ENCODE results near the gene TNS3.

The TNS3 gene

DNA sequence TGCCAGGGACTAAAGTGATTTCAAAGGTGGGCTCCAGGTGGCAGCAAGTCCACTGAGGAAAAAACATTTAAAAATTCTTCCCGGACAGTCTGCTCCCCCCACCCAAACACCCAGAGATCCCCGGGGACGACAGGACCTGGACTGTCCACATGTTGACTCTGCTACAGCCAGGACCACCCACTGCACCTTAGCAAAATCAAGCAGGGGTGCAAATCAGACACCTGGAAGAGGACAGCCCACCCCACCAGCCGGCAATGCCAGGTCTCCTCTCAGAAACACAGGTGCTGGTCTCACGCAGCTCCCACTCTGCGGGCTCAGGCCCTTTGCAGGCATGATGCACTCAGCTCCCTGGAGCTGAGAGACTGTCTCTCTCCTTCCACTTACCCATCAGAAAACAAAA lies 251.9 kb downstream of the TNS3 start:
- no peak for TF ChIP-seq CTCF (IDR thresholded peaks at IDR 0.05; ENCODE audit: control insufficient read depth, insufficient read depth, low read depth, low read length, missing control alignments)
- no peak overlapping the region for H3K4me3 ChIP-seq (ENCODE audit: control insufficient read depth, low read depth, low read length)

DNA sequence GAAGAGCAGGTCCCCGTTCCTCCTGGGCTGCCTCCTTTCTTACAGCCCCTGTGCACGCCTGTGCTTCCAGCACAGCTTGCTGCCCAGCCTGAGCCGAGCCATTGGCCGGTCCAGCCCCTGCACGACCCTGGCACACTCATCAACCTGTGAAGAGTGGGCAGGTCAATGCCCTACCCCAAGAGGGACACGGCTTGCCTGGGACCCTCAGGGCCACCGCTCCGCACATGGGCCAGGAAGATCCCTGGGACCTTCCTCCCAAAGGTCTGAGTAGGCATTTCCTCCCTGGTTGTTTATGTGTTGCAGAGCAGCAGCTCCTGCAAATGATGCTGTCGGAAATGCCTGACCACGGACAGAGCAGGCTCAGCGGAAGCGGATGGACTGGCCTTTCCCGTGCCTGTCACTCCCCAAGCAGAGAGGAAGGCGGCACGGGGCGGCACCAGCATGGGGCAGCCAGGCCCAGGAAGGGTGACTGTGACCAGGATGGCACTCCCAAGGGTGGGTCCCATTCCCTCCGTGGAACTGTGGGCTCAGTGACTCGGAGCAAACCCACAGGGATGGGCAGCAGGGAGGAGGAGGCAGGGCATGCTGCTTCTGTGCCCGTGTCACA lies 252.5 kb downstream of the TNS3 start:
- no peak overlapping the region for H3K4me3 ChIP-seq (ENCODE audit: control insufficient read depth, low read depth, low read length)
- DNase-seq (ENCODE audit: low read depth), result no peak
- no peak for TF ChIP-seq CTCF (IDR thresholded peaks at IDR 0.05; ENCODE audit: control insufficient read depth, insufficient read depth, low read depth, low read length, missing control alignments)

More for the DNA sequence above, 251.9 kb downstream of the TNS3 start:
- no peak for DNase-seq (ENCODE audit: low read depth)

- H3K4me3 ChIP-seq (ENCODE audit: control insufficient read depth, low read depth, low read length), result no peak overlapping the region; the same call in 1 of the 2 replicates
- no peak for DNase-seq (ENCODE audit: low read depth)
- no peak for TF ChIP-seq CTCF (IDR thresholded peaks at IDR 0.05; ENCODE audit: control insufficient read depth, insufficient read depth, low read depth, low read length, missing control alignments)
These were observed 253.3 kb downstream of the TNS3 start for GRCh38 chr7:47328392-47329319.

DNA sequence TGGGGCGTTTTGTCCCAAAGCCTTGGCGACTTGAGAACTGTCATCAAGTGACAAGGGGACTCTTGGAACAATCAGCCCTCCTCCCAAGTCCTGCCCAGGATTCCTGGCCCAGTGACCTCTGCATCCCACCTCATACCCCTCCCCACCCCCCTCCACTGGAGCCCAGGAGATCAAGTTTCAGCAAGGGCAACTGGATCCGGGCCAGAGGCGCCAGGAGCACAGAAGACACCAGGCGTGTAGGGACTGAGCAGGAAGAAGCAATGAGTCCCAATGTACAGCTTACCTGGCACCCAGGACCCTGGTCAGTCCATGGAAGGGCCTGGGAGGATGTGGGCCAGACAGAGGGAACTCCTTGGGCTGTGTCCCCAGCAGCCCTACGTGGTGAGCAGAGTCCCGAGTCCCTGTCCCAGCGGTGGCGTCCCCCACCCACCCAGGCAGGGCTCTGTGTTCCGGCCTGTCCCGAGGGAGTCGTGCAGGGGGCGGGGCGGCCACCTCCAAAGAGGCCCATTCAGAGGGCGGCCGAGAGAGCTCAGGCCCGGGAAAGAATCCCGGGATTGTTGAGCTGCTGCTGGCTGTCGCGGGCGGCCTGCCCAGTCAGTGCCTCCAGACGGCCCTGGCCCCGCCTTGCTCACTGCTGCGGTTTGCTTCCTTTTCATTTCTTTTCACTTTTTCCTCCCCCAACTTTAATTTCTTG lies 254.1 kb downstream of the TNS3 start:
- TF ChIP-seq CTCF (IDR thresholded peaks at IDR 0.05; ENCODE audit: control insufficient read depth, insufficient read depth, low read depth, low read length, missing control alignments), result no peak
- DNase-seq (ENCODE audit: low read depth), result peak; percentile 7
- H3K4me3 ChIP-seq (ENCODE audit: control insufficient read depth, low read depth, low read length), result peak overlapping the region; percentile 21

GRCh38 chr7:47327346-47327697 lies 254.6 kb downstream of the TNS3 start:
- no peak for TF ChIP-seq CTCF (IDR thresholded peaks at IDR 0.05; ENCODE audit: control insufficient read depth, insufficient read depth, low read depth, low read length, missing control alignments)
- no peak overlapping the region for H3K4me3 ChIP-seq (ENCODE audit: control insufficient read depth, low read depth, low read length)
- no peak for DNase-seq (ENCODE audit: low read depth)

DNA sequence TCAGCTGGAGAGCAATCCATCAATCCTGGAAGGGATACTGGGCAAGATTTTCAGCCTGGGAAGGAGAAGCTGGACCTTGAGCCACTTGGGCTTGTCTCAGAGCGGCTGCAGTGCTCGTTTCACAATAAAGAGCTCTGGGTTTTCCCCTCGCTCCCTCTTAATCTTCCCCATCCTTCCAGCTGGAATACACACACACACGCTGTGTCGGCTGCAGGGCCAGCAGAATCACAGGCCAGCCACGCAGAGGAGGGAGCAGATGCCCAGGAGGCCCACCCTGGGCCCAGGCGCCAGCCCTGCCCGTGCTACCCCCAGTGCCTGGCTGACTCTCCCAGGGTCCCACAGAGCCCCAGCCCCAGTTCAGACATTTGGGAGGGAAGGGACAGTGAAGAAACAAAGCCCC lies 255.1 kb downstream of the TNS3 start:
- no peak overlapping the region for H3K4me3 ChIP-seq (ENCODE audit: control insufficient read depth, low read depth, low read length)
- TF ChIP-seq CTCF (IDR thresholded peaks at IDR 0.05; ENCODE audit: control insufficient read depth, insufficient read depth, low read depth, low read length, missing control alignments), result no peak
- peak; percentile 31 for DNase-seq (ENCODE audit: low read depth)
